Panc1 (cell line): ENCODE data around the gene RETSAT. TPM values are rescaled to one million over a fixed set of nuclear protein-coding genes. Genes with fewer than 3 reads are reported as not detected.

Experiments
- ATAC-seq: fragments of 200-7000 bp; cut with Tn5 transposase; 2 replicates; pipeline ENCODE4 v1.9.1; 2020; ENCODE audit warnings: mild to moderate bottlenecking, moderate library complexity
- BruUV-seq: library from RNA; stranded (reverse); fragments of 400-500 nt; replicated peaks from 2 replicates; lab custom pipeline; 2021; lab: Mats Ljungman, UMichigan
- CTCF ChIA-PET: fragments of 300-600 bp; sonication (Branson Sonifier 250); formaldehyde crosslinking; loops from one replicate; lab custom pipeline; 2022; ENCODE audit warnings: antibody characterized with exemption; lab: Charles Lee
- POLR2A ChIA-PET: fragments of 300-600 bp; sonication (Branson Sonifier 250); formaldehyde crosslinking; loops from one replicate; lab custom pipeline; 2022; ENCODE audit warnings: antibody characterized with exemption; lab: Charles Lee
- DNase-seq: peaks from one replicate; pipeline ENCODE4 v3.0.0-alpha.2; 2010; ENCODE audit warnings: low read depth, low spot score
- H3K27ac ChIP-seq: 2 replicates; pipeline ENCODE4 v1.5.1; 2011; ENCODE audit warnings: mild to moderate bottlenecking, low read length, inconsistent platforms
- H3K27me3 ChIP-seq: fragments of 200-500 bp; sonication (Bioruptor generic); 2 replicates; pipeline ENCODE4 v1.6.0; 2014; ENCODE audit warnings: low read length, inconsistent platforms; ENCODE audit not compliant: control insufficient read depth, insufficient read depth
- H3K36me3 ChIP-seq: fragments of 200-500 bp; sonication (Bioruptor generic); 2 replicates; pipeline ENCODE4 v1.5.1; 2014; ENCODE audit warnings: inconsistent platforms, mild to moderate bottlenecking, low read length, moderate library complexity; ENCODE audit not compliant: control insufficient read depth, insufficient read depth
- H3K4me1 ChIP-seq: 2 replicates; pipeline ENCODE4 v1.5.1; 2011; ENCODE audit warnings: inconsistent platforms, mild to moderate bottlenecking, low read length, moderate library complexity; ENCODE audit not compliant: control insufficient read depth, insufficient read depth
- H3K4me3 ChIP-seq, 2 experiments: 2 replicates each; pipeline ENCODE4 v1.5.1; 2011 to 2012; ENCODE audit warnings: low read depth in 2 of 2, low read length in 2 of 2, mild to moderate bottlenecking in 2 of 2, inconsistent platforms in 1 of 2, moderate library complexity in 1 of 2
- H3K9me3 ChIP-seq: fragments of 200-500 bp; sonication (Bioruptor generic); 2 replicates; pipeline ENCODE4 v1.5.1; 2014; ENCODE audit warnings: low read depth, mild to moderate bottlenecking, inconsistent platforms, low read length, moderate library complexity; ENCODE audit not compliant: control insufficient read depth, insufficient read depth
- POLR2AphosphoS5 ChIP-seq: IDR thresholded peaks from 2 replicates; pipeline ENCODE4 v1.6.1; 2012; ENCODE audit warnings: mild to moderate bottlenecking, low read depth, low read length, moderate library complexity
- SIN3A ChIP-seq: IDR thresholded peaks from 2 replicates; pipeline ENCODE4 v1.6.1; 2012; ENCODE audit warnings: low read depth, mild to moderate bottlenecking, low read length, moderate library complexity, borderline replicate concordance; ENCODE audit not compliant: insufficient read depth
- TCF7L2 ChIP-seq: IDR thresholded peaks from 2 replicates; pipeline ENCODE4 v1.6.1; 2011; ENCODE audit warnings: mild to moderate bottlenecking, low read depth, low read length, inconsistent platforms
- in situ Hi-C: cut with HindIII; loops from 2 replicates; pipeline ENCODE4 v1.10.0; 2016; ENCODE audit warnings: low sequenced_read_pairs, low pct_unique_long_range_greater_than_20kb
- intact Hi-C: fragments of 100-400 bp; cut with micrococcal nuclease; formaldehyde crosslinking; loops from one replicate; pipeline ENCODE4 v1.10.0; 2022; ENCODE audit not compliant: unreplicated experiment
- total RNA-seq: library from RNA; stranded (reverse); gene quantifications from one replicate; pipeline ENCODE4 v1.2.1, GENCODE V29; 2021; ENCODE audit not compliant: unreplicated experiment
- TF ChIP-seq, protein P1 (sequence below), 2 experiments: IDR thresholded peaks; 2 replicates each; pipeline ENCODE4 v1.6.1; 2011 to 2012; ENCODE audit warnings: low read depth in 2 of 2, control low read depth in 1 of 2, low read length in 1 of 2, mild to moderate bottlenecking in 1 of 2, moderate library complexity in 1 of 2; ENCODE audit not compliant: insufficient read depth in 1 of 2
- TF ChIP-seq, protein P2 (sequence below): fragments of 450-650 bp; IDR thresholded peaks from 2 replicates; pipeline ENCODE4 v1.5.1; 2017; ENCODE audit warnings: mild to moderate bottlenecking

The RETSAT gene
- total RNA-seq, 1 experiment from 2014 or later = 50.9 TPM

DNA sequence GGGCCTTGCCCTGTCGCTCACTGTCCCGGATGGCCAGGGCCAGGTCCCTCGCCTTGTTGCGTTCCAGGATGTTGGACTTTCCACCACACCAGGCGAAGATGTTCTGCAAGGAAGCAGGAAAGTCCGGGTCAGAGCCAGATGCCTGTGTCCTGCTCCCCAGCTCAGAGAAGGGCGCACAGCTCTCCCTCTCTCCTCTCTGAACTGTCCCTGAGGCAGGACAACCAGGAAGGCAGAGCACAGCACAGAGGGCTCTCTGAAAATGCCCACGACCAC is 44.8 kb upstream of the RETSAT start:
- Histone ChIP-seq H3K4me1 (no peaks in the 10 kb centered on the region), H3K4me3 (no peak overlapping the region), H3K27ac (no peak overlapping the region), H3K9me3 (no peaks in the 10 kb centered on the region; the same call in 1 of the 2 replicates), H3K36me3 (no peaks in the 10 kb centered on the region), H3K27me3 (no peaks in the 10 kb centered on the region)
- BruUV-seq = no TSS peak
- intact Hi-C loops (no loop called here), in situ Hi-C loops (no loop called here)
- CTCF ChIA-PET = no interaction called here
- TF ChIP-seq, protein P1, sequence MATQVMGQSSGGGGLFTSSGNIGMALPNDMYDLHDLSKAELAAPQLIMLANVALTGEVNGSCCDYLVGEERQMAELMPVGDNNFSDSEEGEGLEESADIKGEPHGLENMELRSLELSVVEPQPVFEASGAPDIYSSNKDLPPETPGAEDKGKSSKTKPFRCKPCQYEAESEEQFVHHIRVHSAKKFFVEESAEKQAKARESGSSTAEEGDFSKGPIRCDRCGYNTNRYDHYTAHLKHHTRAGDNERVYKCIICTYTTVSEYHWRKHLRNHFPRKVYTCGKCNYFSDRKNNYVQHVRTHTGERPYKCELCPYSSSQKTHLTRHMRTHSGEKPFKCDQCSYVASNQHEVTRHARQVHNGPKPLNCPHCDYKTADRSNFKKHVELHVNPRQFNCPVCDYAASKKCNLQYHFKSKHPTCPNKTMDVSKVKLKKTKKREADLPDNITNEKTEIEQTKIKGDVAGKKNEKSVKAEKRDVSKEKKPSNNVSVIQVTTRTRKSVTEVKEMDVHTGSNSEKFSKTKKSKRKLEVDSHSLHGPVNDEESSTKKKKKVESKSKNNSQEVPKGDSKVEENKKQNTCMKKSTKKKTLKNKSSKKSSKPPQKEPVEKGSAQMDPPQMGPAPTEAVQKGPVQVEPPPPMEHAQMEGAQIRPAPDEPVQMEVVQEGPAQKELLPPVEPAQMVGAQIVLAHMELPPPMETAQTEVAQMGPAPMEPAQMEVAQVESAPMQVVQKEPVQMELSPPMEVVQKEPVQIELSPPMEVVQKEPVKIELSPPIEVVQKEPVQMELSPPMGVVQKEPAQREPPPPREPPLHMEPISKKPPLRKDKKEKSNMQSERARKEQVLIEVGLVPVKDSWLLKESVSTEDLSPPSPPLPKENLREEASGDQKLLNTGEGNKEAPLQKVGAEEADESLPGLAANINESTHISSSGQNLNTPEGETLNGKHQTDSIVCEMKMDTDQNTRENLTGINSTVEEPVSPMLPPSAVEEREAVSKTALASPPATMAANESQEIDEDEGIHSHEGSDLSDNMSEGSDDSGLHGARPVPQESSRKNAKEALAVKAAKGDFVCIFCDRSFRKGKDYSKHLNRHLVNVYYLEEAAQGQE (IDR thresholded peaks at IDR 0.05; ENCODE audit: insufficient read depth in 1 of 2, low read depth in 2 of 2, low read length in 1 of 2) = no peak
- TF ChIP-seq SIN3A = no peak
- TF ChIP-seq POLR2AphosphoS5 = no peak
- TF ChIP-seq, protein P2, sequence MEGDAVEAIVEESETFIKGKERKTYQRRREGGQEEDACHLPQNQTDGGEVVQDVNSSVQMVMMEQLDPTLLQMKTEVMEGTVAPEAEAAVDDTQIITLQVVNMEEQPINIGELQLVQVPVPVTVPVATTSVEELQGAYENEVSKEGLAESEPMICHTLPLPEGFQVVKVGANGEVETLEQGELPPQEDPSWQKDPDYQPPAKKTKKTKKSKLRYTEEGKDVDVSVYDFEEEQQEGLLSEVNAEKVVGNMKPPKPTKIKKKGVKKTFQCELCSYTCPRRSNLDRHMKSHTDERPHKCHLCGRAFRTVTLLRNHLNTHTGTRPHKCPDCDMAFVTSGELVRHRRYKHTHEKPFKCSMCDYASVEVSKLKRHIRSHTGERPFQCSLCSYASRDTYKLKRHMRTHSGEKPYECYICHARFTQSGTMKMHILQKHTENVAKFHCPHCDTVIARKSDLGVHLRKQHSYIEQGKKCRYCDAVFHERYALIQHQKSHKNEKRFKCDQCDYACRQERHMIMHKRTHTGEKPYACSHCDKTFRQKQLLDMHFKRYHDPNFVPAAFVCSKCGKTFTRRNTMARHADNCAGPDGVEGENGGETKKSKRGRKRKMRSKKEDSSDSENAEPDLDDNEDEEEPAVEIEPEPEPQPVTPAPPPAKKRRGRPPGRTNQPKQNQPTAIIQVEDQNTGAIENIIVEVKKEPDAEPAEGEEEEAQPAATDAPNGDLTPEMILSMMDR = no peak
- ATAC-seq = no peak
- DNase-seq = no peak
- POLR2A ChIA-PET = no interaction called here

DNA sequence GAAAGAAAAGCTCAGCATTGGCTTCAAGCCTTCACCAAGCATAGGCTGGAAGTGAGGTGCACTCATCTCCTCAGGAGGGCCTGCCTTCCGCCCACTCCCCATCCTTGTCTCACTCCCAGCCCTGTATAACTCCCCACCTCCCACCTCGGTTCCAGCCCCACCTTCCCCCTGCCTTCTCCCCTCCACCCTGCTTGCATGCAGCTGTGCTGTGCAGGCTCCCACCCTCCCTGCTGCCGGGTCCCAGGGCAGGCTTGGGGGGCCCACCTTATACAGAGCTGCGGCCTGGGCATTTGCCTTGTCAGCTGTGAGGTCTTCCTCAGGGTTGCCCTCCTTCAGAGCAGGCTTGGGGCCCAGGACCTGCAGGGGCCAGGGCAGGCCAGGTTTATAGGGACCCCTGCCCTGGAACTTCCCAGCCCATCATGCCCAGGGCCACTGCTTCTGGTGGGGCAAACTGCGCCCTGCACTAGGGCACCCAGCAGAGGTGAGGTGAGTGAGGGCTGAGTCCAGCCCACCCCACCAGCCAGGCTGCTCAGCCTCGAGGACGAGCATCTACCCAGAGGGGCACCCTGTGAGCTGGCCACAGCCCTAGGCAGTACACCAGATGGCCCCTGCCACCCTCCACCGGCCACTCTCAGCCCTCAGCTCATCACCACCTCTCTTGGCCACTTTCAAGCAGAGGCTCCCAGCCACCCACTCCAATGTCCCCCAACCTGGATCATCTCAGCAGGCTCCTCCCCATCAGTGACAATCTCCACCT is 44.3 kb upstream of the RETSAT start:
- H3K27me3 ChIP-seq = no peaks in the 10 kb centered on the region
- H3K9me3 ChIP-seq = no peaks in the 10 kb centered on the region
- intact Hi-C loops = no loop called here
- TF ChIP-seq POLR2AphosphoS5 (no peak), SIN3A (no peak), TCF7L2 (no peak)
- TF ChIP-seq, protein P1 (IDR thresholded peaks at IDR 0.05; ENCODE audit: insufficient read depth in 1 of 2, low read depth in 2 of 2, low read length in 1 of 2) = no peak
- TF ChIP-seq, protein P2 = no peak
- DNase-seq = no peak
- no peaks in the 10 kb centered on the region for H3K36me3 ChIP-seq
- no TSS peak for BruUV-seq
- no peak overlapping the region for H3K27ac ChIP-seq
- H3K4me1 ChIP-seq = no peaks in the 10 kb centered on the region
- POLR2A ChIA-PET = no interaction called here
- CTCF ChIA-PET = interaction anchor here (0.6 kb wide), 1 partner anchor 308 kb away, joined by 3 read pairs; no protein-coding TSS in a partner anchor
- in situ Hi-C loops = no loop called here
- H3K4me3 ChIP-seq = no peak overlapping the region
- no peak for ATAC-seq
